HG02973 (cell line): ENCODE data around the gene PIK3C2G.
"Not testable (repeated sequence)": the region's sequence is repeated elsewhere in the genome, so short reads cannot be mapped to it uniquely, and the experiment has no call there.

Experiments used
- ATAC-seq: cut with Tn5 transposase; IDR thresholded peaks from one replicate; pipeline ENCODE4 v1.9.1; 2021; ENCODE audit warnings: moderate library complexity; ENCODE audit not compliant: unreplicated experiment

Gene PIK3C2G, protein sequence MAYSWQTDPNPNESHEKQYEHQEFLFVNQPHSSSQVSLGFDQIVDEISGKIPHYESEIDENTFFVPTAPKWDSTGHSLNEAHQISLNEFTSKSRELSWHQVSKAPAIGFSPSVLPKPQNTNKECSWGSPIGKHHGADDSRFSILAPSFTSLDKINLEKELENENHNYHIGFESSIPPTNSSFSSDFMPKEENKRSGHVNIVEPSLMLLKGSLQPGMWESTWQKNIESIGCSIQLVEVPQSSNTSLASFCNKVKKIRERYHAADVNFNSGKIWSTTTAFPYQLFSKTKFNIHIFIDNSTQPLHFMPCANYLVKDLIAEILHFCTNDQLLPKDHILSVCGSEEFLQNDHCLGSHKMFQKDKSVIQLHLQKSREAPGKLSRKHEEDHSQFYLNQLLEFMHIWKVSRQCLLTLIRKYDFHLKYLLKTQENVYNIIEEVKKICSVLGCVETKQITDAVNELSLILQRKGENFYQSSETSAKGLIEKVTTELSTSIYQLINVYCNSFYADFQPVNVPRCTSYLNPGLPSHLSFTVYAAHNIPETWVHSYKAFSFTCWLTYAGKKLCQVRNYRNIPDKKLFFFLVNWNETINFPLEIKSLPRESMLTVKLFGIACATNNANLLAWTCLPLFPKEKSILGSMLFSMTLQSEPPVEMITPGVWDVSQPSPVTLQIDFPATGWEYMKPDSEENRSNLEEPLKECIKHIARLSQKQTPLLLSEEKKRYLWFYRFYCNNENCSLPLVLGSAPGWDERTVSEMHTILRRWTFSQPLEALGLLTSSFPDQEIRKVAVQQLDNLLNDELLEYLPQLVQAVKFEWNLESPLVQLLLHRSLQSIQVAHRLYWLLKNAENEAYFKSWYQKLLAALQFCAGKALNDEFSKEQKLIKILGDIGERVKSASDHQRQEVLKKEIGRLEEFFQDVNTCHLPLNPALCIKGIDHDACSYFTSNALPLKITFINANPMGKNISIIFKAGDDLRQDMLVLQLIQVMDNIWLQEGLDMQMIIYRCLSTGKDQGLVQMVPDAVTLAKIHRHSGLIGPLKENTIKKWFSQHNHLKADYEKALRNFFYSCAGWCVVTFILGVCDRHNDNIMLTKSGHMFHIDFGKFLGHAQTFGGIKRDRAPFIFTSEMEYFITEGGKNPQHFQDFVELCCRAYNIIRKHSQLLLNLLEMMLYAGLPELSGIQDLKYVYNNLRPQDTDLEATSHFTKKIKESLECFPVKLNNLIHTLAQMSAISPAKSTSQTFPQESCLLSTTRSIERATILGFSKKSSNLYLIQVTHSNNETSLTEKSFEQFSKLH (N-terminal part only)

DNA sequence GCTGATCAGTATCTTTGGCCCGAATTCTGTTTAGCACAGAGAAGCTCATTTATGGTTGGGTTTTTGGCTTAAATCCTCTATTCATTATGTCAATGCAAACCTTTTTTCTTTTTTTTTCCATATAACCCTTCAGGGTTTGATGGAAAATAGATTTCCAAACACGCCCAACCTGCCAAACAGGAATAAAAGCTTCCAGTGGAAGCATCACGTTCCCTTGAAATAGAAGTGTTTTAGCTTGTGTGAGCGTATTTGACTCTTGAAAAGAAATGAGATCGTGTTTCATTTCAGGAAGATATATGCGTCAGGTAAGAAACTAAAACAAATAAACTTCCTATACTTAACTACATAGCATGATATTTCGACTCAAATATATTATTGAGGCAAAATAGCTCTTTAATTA, at the start of gene PIK3C2G:
Gene PIK3C2G (plus strand): TSS at position 246 of the 400 bp plus-strand sequence. CDS start 20,564 bp downstream, outside the sequence.
- ATAC-seq: no peak

DNA sequence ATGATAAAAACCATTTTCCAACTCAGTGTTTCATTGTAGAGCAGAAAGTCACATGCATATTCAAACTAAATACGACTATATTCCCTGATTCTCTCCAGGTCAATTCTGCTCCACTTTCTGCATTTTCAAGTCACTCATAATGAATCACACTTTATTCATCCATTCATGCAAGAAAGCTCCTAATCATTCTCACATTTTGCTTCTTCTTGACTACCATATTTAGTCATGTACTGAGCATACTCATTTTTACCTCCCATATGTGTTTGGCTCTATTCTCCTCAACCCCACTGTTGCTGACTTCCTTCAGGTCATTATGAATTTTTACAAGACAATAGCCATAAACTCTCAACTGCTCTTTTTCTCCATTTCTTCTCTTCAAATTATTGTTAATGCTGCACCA, 43.4 kb upstream of the PIK3C2G start:
- no peak for ATAC-seq

DNA sequence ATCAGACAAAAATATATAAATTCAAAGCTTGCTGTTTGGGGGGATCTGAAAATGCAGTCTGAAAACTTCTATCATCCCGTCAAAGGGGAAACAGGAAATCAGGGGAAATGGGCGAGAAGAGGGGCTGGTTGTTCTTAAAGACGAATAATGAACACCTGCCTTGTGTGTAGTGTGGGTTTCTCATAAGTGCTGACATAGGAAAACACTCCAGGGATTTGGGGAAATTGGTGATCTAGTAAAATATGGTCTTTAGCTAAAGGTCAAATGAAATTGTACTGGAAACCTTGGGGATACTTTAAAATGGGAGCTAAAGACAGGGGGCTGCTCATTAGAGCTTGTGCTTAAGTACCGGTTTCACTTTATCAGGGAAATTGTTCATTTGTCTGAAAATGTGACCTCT, 39.6 kb upstream of the PIK3C2G start:
- ATAC-seq: no peak

DNA sequence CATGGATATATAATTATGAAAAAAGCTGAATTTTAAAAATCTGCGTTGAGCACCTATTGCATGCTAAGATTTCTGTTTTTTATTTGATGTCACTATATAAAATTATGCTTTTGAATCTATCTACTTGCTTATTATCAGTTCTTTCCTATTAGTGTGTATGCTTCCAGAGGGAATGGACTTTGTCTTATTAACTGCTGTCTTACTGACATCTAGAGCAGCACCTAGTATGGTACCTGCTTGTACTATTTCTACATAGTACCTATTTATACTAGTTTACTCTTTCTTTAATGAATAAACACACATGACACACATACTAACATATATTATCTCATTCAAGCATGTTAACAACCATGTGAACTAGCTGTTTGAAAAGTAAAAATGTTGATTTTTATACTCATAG, 38.6 kb upstream of the PIK3C2G start:
- ATAC-seq: no peak

DNA sequence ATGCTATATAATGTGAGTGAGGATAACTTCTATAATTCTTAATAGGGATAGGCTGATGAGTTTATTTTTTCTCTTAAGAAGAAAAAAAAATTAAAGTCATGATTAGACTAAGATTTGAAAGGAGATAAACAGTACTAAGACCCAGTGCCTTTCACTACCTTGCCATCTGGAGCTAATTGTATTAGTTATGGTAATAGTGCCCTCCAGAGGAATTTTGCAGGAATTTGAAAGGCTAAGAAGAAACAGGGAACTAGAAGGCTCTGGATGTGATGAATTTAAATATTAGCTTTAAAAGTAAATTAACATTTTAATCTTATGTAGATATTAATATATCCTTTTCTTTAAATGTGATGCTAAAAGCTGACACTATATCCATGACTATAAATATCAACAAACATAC, 36.6 kb upstream of the PIK3C2G start:
- ATAC-seq: no peak

DNA sequence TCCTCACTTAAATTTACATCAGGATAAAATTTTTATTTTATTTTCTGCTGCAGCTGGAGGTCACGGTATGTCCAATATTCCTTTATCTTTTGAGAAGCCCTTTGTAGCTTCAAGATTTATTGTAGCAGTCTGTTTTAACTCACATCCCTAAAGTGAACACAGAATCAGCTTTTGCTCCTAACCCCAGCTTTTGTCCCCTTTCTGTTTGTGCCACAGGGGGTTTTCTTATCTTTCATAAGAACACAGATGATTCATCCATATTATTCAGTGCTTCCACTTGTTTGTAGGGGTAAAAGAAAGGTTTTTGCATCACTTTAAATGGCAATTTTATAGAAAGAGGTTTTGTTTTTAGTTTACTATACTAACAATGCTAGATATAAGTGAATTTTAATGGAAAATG, 21.8 kb upstream of the PIK3C2G start:
- no peak for ATAC-seq

DNA sequence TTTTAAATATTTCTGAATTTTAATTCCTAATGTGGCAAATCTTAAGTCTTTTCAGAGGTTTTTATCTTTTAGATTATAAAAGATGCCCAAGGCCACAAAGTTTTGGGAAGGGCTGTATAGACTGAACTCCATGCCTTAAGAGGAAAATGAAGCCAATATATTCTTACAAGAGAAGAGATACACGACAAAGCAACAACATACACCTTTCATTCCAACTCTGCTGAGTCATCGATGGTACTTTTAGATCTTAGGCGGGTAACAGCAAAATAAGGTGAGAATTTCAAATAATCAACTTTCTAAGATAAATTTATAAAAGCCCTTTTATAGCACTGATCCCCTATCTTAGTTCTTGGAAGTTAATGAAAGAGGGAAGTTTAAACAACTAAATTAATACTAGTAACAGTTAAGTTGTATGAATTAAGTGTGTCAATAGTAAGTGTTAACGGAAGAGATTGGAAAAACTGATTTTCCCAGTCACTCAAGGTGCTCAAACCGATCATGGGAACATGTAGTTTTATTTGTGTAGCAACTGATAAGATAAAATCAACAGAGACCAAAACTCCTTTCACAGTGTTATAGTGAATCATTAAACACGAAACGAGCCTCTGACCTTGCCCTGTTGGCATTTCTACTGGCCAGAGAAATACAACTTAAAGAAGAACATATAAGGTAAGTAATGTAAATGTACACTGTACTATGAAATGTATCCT, 18.8 kb upstream of the PIK3C2G start:
- no peak for ATAC-seq

DNA sequence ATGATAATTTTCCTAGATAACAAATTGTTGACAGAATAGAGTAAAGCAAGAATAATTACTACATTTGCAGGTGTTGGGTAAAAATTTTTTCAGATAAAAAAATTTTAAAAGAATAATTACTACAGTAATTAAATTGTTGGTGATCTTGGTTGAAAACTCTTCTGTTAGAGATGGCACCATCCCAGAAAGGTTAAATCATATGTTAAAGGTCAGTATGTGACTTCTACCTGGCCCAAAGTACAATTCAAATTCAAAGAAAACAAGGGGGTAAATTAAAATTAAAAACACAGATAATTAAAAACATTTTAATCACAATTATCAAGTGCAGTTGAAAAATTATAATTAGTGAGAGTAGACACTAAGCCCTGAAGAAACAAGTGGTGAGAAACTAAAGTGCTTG, 18.1 kb upstream of the PIK3C2G start:
- no peak for ATAC-seq

DNA sequence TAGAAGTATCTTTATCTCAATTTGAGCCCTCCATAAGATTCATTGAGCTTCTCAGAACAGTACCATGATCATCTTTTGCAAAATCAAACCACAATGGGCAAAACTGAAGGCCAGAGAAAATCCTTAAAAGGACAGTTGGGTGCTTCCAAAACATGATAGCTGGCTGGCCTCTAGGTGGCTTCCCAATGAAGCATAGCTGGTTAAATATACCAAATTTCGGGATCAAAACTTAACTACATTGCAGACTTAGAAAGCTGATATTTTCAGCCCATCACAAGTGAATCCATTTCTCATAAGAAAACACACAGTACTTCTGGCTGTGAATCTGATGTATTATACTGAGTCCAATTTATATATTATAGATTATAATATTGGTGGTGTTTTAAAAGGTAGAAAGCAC, 15.3 kb upstream of the PIK3C2G start:
- ATAC-seq: no peak

DNA sequence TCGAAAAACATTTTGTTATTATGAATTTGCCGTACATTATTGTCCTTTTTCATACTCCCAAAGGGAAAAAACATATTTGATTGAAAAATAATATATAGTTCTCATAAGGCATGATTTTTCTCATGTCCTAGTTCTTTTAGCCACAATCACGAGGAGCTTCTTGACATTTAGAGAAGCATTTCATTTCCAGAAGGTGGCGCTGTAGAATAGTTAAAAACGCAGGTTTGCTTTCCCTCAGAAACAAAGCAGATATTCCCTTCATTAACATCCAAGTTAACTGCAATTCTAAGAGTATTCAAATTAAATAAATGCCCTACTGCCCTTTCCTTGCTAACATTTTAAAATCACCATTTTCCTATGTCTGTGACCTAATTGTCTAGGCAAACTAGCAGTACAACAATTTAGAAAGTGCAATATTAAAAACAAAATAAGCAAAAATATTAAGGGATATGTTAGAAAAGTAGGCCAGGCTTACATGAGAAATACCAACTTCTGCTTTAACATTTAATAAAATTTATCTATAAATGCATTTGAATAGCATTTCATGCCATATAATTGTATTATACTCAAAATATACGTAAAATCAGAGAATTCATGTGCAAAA, 10.9 kb upstream of the PIK3C2G start:
- no peak for ATAC-seq

DNA sequence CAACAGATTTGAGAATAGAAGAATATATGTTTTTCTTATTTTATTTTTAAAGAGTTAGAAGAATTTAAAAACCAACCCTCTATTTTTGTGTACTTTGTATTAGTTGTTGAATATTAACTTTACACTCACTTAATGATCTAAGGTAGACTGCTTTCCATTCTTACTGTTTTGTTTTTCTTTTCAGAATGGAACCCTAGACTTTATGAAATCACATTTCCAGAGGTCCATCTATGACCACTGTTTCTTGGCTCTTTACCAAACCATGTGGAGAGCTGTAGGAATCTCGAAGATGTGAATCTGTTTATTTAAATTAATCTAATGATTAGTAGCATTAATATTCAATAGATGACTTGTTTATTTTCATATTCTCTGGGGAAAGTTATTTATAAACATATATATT, 7.2 kb upstream of the PIK3C2G start:
- no peak for ATAC-seq

DNA sequence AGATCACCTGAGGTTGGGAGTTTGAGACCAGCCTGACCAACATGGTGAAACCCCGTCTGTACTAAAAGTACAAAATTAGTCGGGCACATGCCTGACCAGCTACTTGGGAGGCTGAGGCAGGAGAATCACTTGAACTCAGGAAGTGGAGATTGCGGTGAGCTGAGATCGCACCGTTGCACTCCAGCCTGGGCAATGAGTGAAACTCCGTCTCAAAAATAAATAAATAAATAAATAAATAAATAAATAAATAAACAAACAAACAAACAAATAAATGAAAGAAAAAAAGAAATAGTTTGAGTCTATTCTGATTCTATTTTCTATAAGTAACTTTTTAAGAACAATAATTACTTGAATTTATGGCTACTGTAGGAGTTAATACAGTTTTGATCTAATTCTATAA, 6.3 kb upstream of the PIK3C2G start:
- not testable (repeated sequence) for ATAC-seq

DNA sequence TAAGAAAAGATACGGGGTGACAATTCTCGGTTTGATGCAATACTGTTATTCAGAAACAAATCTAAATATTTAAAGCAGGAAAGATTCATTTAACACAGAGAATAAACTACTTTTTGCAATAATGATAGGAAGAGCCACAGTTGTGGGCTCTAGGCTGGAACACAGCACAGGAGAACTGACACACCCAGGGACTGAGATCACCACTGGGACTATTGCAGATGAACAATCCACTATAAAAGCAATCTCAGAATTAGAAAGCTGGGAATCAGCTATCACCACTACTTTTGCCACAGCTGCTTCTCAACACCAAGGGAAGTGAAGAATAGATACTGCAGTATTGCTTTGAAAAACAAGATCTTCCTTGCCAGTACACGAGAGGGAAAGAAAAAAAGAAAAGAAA, 4.1 kb upstream of the PIK3C2G start:
- ATAC-seq: no peak

DNA sequence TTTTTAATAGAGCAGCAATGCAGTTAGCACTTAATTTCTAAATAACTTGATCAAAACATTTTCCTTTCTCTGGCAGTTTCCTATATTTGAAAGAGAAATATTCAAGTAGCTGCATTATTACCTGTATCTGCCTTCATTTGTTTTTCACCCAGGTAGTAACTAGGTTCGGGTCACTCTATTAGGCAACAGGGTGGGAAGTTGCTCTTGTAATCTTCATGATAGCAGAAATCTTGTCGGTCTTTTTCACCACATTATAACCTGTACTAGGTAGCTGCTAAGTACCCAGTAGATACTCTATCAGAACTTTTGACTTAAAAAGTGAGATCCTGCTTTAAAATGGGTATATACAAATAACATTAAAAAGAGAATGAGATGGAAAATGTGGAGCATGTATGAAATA, 2.4 kb upstream of the PIK3C2G start:
- no peak for ATAC-seq

DNA sequence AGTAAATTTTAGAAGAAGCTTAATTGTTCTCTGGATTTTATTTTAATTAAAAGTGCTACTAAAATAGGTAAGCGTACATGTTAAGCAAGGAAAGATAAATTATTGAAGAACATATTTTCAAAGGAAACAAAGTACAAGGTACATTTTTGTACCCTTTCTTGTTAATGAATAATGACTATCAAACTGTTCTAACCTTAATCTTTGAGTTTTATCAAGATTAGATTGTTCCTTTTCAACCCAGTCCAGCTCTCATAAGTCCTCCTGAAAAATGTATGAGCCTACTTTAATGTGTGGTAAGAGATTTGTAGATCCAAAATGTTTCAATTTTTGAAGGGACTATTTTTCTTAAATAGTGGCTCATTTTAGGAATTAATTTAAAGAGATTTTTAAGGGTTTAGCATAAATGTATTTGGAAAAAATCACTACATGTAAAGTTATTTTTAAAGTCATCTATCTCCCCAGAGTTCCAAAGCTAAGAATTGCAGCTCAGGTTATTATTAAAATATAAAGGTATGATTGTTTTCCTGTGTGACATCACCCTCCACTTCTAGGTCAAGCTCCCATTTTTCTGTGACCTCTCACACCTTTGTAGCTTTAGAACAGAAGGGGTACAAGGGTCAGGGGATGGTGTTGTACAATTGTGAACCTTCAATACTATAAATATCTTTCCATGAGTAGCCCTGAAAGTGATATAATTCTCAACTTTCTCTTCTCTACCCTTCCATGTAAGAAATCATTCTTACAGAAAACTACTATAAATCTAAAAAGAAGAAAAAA, 1.2 kb upstream of the PIK3C2G start:
- no peak for ATAC-seq

DNA sequence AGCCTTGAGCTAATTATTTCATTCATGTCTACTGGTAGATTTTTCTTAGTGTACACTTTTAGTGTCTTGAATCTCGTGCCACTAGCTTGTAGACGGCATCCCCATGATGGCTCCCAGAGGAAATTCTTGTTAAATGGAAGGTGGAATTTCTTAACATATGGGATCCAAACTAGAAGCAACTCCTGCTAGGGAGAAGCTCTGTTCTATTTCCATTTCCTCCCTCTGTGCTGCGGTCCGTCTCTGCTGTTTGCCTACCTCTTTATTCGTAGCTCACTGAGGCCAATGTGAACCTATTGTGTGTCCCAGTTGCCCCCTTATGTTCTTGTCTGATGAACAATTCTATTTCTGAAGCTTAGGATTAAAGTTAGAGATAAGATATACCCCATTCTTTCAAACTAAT, 588 bp downstream of the PIK3C2G start:
- no peak for ATAC-seq

DNA sequence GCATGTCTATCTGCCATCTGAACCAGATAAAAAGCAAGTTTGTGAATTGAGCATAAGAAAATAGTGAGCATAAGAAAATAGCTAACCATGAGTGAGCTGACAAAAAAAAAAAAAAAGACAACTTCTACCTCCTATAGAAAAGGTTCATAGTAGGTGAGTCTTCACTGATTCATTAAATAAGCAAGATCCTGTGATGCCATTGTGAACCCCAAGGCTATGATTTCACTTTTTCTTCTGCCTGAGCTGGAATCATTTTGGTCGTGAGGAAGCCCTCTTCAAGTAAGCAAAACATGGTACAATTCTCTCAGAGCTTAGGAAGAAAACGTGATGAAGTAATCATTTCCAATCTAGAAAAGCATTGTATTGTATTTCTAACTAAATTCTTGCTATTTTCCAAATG, 1.2 kb downstream of the PIK3C2G start:
- no peak for ATAC-seq

DNA sequence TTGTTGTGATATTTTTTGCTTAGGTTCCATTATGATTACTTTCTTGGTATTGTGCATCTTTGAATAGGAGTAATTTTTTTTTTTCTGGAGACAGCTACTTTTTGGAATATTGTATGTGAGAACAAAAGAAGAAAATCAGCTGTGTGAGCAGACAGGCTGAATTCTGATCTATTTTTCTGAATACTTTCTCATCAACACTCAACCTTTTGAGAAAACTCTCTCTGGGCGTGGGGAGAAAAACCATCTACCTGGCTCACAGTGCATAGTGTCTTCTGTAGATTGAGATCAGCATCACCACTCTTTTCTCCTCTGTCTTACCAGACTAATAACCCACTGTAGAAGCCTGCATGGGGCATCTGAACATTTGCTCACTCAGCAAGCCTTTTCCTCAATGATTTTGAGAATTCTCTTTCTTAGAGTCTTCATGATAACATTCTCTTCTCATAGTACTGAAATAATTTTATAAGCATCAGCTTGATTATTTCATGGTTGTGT, 3.3 kb downstream of the PIK3C2G start:
- no peak for ATAC-seq

DNA sequence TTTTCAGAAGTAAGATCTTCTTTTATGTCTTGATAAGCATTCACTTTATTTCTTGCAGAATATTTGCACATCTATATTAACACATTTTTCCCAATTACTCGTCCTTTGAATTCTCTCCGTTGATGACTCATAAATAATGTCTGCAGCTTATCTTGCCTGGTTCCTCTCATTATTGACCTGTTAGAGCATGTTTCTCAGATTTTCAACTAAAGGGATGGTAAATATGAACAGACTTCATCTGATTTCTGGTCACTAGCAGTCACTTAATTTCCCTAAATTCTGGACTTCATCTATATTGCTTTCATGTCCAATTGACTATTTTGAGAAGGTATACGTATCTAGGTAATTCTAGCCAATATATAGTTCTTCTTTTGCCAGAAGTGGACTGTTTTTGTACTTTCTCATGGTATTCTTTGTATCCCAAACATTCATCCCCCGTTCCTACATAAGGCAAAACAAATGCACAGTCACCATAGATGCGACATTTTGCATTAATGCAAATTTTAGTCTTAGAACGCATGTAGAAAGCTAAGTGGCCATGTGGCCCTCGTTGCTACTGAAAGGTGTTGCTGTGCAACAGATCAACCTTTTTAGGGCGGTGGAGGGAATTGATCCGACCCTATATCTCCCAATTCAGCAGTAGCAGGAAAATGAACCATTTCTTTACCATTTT, 6.2 kb downstream of the PIK3C2G start:
- ATAC-seq: no peak
